Activated CD8-positive, alpha-beta memory T cell treated with anti-CD3 and anti-CD28 coated beads, Interleukin-2, amount 50 U/mL, for 24 hours (primary cell): ENCODE results near the gene DNAH11.
A peak's percentile ranks its signal among the peaks of the same experiment; 100 is the strongest.
"Not testable (repeated sequence)": the region's sequence is repeated elsewhere in the genome, so short reads cannot be mapped to it uniquely, and the experiment has no call there.

Experiments used
- DNase-seq: peaks from one replicate; pipeline ENCODE4 v3.0.0-alpha.2; 2020; ENCODE audit errors: extremely low read depth

DNAH11 gene

GRCh38 chr7:21926448-21926847 is 383.6 kb downstream of the DNAH11 start:
- no peak for DNase-seq

DNA sequence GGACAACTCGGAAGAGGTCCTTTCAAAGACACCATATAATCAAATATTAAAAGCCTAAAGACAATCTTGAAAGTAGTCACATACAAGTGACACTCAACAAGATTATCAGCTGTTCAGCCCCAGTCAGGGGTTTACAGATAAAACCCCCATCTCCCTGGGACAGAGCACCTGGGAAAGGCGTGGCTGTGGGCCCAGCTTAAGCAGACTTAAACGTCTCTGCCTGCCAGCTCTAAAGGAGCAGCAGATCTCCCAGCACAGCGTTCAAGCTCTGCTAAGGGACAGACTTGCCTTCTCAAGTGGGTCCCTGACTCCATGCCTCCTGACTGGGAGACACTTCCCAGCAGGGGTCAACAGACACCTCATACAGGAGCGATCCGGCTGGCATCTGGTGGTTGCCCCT is 384.9 kb downstream of the DNAH11 start:
- DNase-seq = no peak

GRCh38 chr7:21933293-21933692 is 390.5 kb downstream of the DNAH11 start:
- DNase-seq = not testable (repeated sequence)

DNA sequence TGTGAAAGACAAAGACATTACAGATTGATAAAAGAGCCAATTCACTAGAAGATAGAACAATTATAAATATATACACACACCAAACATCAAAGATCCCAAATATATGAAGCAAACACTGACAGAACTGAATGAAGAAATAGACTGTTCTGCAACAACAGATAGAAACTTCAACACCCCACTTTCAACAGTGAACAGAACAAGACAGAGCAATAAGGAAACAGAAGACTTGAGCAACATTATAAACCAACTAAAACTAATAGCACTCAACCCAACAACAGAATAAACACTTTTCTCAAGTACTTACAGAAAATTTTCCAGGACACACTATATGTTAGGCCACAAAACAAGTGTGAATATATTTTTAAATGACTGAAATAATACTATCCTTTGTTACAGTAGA is 392.0 kb downstream of the DNAH11 start:
- DNase-seq = no peak

DNA sequence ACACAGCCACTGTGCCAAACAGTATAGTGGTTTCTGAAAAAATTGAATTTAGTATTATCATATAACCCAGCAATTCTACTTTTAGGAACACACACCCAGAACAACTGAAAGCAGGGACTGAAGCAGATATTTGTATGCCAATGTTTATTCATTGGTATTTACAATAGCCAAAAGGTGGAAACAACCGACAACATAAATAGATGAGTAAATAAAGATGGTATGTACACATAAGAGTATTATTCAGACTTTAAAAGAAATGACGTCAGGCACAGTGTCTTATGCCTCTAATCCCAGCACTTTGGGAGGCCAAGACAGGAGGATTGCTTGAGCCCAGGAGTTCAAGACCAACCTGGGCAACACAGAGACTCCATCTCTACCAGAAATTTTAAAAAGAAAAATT is 395.6 kb downstream of the DNAH11 start:
- no peak for DNase-seq

GRCh38 chr7:21939136-21939857 is 396.5 kb downstream of the DNAH11 start:
- DNase-seq = peak; percentile 25

- DNase-seq = no peak
These were observed 397.1 kb downstream of the DNAH11 start for GRCh38 chr7:21939858-21940372.

GRCh38 chr7:21941611-21942141 is 398.8 kb downstream of the DNAH11 start:
- DNase-seq = no peak

DNA sequence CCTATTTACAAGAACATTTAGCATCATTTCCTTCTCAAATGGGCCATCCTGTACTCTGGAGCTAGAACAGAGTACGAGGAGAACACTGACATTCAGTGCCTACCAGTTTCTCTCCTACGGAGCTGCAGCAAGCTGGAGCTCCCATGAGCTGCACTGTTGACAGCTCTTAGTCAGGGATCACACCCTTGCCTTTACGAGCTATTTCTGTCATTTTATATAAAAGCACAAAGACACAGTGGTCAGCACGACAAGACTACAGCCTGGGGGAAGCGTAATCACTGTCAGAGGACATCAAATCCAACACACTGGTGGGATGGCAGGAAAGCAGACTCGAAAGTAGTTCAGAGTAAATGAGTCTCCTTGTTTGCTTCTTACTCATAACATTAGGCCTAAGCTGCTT is 400.1 kb downstream of the DNAH11 start:
- DNase-seq = no peak

DNA sequence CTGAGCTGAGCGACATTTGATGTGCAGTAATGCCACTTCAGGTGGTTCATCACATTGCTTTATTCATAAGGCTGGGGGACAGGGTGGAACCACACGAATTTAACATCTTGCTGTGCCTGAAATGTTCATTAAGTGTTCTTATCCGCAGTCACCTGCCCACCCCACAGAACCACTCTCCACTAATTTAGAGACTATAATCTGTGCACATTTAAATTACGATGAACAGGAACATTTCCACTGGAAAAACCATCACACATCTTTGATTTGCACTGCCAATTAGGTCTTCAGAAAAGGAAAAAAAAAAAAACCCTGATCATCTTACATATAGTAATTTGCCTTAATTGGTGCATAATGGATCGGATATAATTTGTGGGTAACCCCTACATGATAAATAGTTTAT is 400.6 kb downstream of the DNAH11 start:
- DNase-seq = no peak

DNA sequence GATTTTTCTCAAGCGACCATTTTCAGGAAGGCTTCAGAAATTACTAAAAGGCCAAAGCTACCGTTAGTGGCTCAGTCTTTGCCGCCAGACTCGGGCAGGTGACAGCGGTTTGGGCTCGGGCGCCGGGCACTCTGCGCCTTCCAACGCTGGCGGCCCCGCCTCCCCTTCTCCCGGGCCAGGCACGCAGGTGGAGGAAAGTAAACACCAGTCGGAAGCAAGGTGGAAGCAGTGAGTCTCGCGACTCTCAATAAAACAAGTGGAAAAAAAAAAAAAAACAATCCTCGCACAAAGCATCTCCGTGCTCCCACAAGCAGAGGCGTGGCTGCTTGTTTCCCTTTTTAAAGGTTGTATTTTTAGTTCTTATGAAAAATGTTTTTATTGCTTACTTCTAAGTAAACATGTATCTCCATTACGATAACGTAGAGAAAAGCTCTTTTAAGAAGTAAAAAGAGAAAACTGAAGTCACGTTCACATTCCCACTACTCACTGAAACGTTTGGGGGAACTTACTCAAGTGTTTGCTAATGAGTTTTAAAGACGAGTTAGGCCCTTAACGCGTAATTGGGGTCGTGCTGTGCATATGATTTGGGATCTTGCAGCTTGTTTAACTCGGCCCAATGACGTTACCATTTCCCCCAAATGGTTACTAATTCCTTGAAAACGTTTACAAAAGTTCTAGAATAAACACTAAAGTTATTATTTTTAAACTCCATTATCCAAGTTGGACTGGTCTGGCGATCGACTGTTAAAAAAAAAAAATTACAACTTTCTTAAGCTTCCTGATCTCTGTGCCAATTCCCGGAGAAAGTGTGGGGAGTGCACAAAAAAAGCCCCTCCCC is 402.0 kb downstream of the DNAH11 start:
- no peak for DNase-seq

- peak; percentile 30 for DNase-seq
These were observed 402.8 kb downstream of the DNAH11 start, which contains the start of gene CDCA7L for GRCh38 chr7:21945454-21946221. TSS of gene CDCA7L (minus strand) at chr7:21945899. CDS start at chr7:21945804, 95 bp downstream.

- DNase-seq = no peak
These were observed 403.4 kb downstream of the DNAH11 start for GRCh38 chr7:21946222-21946709.

GRCh38 chr7:21947056-21947455 is 404.2 kb downstream of the DNAH11 start:
- no peak for DNase-seq

- DNase-seq = no peak
These were observed 405.1 kb downstream of the DNAH11 start for GRCh38 chr7:21947946-21948345.

DNA sequence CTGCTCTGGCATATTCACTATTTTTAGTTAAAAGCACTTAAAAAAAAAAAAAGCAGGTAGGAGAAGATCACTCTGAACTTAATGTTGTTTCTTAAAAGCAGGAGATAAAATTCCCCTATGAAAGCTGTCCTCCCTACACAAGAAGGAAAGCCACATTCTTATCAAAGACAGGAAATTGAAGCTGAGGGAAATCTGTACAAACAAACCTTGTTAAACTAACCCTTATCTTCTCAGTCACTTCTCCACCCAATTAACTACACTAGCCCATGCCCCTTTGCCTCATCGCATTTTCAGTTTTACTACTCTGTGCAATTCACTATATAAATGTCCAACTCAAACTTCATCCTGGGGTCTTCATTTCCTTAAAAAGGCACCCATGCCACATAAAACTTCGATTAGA is 405.5 kb downstream of the DNAH11 start:
- DNase-seq = no peak

- DNase-seq = no peak
These were observed 406.2 kb downstream of the DNAH11 start for GRCh38 chr7:21948887-21949540.
